Activated T-helper 2 cell treated with anti-CD3 and anti-CD28 coated beads, Interferon-gamma antibody, Interleukin-2, Interleukin-4, amounts not matched to agents 10 μg/mL and 5 μg/mL and 100 μg/mL, durations not matched to agents 14 hours and 24 hours and 36 hours (primary cell): ENCODE measurements around the gene CREB3. TPM values are rescaled to one million over a fixed set of nuclear protein-coding genes. Genes with fewer than 3 reads are reported as not detected.

Experiments
- DNase-seq: peaks from one replicate; pipeline ENCODE4 v3.0.0; 2021; ENCODE audit warnings: low spot score
- H3K27ac Mint-ChIP-seq: one replicate; pipeline ENCODE4 v1.8.0; 2021; ENCODE audit warnings: mixed read lengths
- H3K27me3 Mint-ChIP-seq: one replicate; pipeline ENCODE4 v1.8.0; 2021; ENCODE audit warnings: low read depth, mixed read lengths
- H3K36me3 Mint-ChIP-seq: one replicate; pipeline ENCODE4 v1.8.0; 2021; ENCODE audit warnings: low read depth, mixed read lengths
- H3K4me1 Mint-ChIP-seq: one replicate; pipeline ENCODE4 v1.8.0; 2021; ENCODE audit warnings: low read depth, mixed read lengths
- H3K4me3 Mint-ChIP-seq: one replicate; pipeline ENCODE4 v1.8.0; 2021; ENCODE audit warnings: low read depth, mild to moderate bottlenecking, moderate library complexity, mixed read lengths
- H3K9me3 Mint-ChIP-seq: one replicate; pipeline ENCODE4 v1.8.0; 2021; ENCODE audit warnings: mixed read lengths
- intact Hi-C: fragments of 100-400 bp; cut with micrococcal nuclease; formaldehyde crosslinking; loops from one replicate; pipeline ENCODE4 v1.15.1; 2023
- total RNA-seq: library from RNA; stranded (reverse); gene quantifications from 2 replicates; pipeline ENCODE4 v1.2.3, GENCODE V29; 2022

Gene CREB3
- total RNA-seq, 1 donor from 2014 or later = 34.5 TPM

- Mint-ChIP-seq H3K4me1 (peaks cover 12% of the 10 kb centered on the region), H3K27me3 (no peaks in the 10 kb centered on the region), H3K27ac (peak overlapping the region; percentile 58), H3K4me3 (peak overlapping the region; percentile 79), H3K36me3 (peaks cover under 1% of the 10 kb centered on the region), H3K9me3 (no peaks in the 10 kb centered on the region)
- no peak for DNase-seq
- intact Hi-C loops = loop anchor here (2.0 kb wide), 1 partner anchor 86 kb away; the partner anchor contains the start of gene TESK1
Measured at GRCh38 chr9:35690614-35691333, 41.7 kb upstream of the CREB3 start.

- H3K27ac Mint-ChIP-seq = peak overlapping the region; percentile 28
- H3K9me3 Mint-ChIP-seq = no peaks in the 10 kb centered on the region
- H3K4me3 Mint-ChIP-seq = peak overlapping the region; percentile 79
- intact Hi-C loops = loop anchor here (2.0 kb wide), 1 partner anchor 86 kb away; the partner anchor contains the start of gene TESK1
- no peak for DNase-seq
- no peaks in the 10 kb centered on the region for H3K27me3 Mint-ChIP-seq
- H3K4me1 Mint-ChIP-seq = peaks cover 12% of the 10 kb centered on the region
- peaks cover 4% of the 10 kb centered on the region for H3K36me3 Mint-ChIP-seq
Measured at GRCh38 chr9:35691334-35691650, 41.2 kb upstream of the CREB3 start.

GRCh38 chr9:35691757-35692301 is 40.6 kb upstream of the CREB3 start:
- H3K4me3 Mint-ChIP-seq = peak overlapping the region; percentile 79
- intact Hi-C loops = loop anchor here (2.0 kb wide), 1 partner anchor 87 kb away; the partner anchor contains the start of gene TESK1

GRCh38 chr9:35695943-35696401 is 36.5 kb upstream of the CREB3 start:
- Mint-ChIP-seq H3K4me1 (peaks cover 2% of the 10 kb centered on the region), H3K9me3 (no peaks in the 10 kb centered on the region), H3K36me3 (peaks cover 22% of the 10 kb centered on the region), H3K27me3 (no peaks in the 10 kb centered on the region), H3K4me3 (no peak overlapping the region), H3K27ac (no peak overlapping the region)
- intact Hi-C loops = loop anchor here (2.0 kb wide), 1 partner anchor 49 kb away; no protein-coding TSS in a partner anchor
- no peak for DNase-seq

More at GRCh38 chr9:35691757-35692301, 40.6 kb upstream of the CREB3 start:
- no peak for DNase-seq
- H3K27ac Mint-ChIP-seq = peak overlapping the region; percentile 3
- peaks cover 12% of the 10 kb centered on the region for H3K4me1 Mint-ChIP-seq
- peaks cover 10% of the 10 kb centered on the region for H3K36me3 Mint-ChIP-seq
- no peaks in the 10 kb centered on the region for H3K9me3 Mint-ChIP-seq
- no peaks in the 10 kb centered on the region for H3K27me3 Mint-ChIP-seq

GRCh38 chr9:35696520-35697215 is 35.8 kb upstream of the CREB3 start:
- Mint-ChIP-seq H3K36me3 (peaks cover 22% of the 10 kb centered on the region), H3K27me3 (no peaks in the 10 kb centered on the region), H3K4me1 (peaks cover 2% of the 10 kb centered on the region), H3K9me3 (no peaks in the 10 kb centered on the region), H3K4me3 (no peak overlapping the region), H3K27ac (no peak overlapping the region)
- DNase-seq = peak; percentile 40
- intact Hi-C loops = loop anchor here (2.0 kb wide), 1 partner anchor 50 kb away; no protein-coding TSS in a partner anchor

GRCh38 chr9:35697486-35697885 is 35.0 kb upstream of the CREB3 start:
- intact Hi-C loops = loop anchor here (2.0 kb wide), 1 partner anchor 51 kb away; no protein-coding TSS in a partner anchor
- peaks cover 2% of the 10 kb centered on the region for H3K4me1 Mint-ChIP-seq
- H3K9me3 Mint-ChIP-seq = no peaks in the 10 kb centered on the region
- DNase-seq = no peak
- H3K27ac Mint-ChIP-seq = no peak overlapping the region
- H3K27me3 Mint-ChIP-seq = no peaks in the 10 kb centered on the region
- H3K4me3 Mint-ChIP-seq = no peak overlapping the region
- H3K36me3 Mint-ChIP-seq = peaks cover 23% of the 10 kb centered on the region

GRCh38 chr9:35698231-35698630 is 34.2 kb upstream of the CREB3 start:
- no peaks in the 10 kb centered on the region for H3K9me3 Mint-ChIP-seq
- no peak for DNase-seq
- intact Hi-C loops = no loop called here
- H3K4me3 Mint-ChIP-seq = no peak overlapping the region
- peaks cover 30% of the 10 kb centered on the region for H3K36me3 Mint-ChIP-seq
- H3K4me1 Mint-ChIP-seq = peaks cover 2% of the 10 kb centered on the region
- H3K27me3 Mint-ChIP-seq = no peaks in the 10 kb centered on the region
- H3K27ac Mint-ChIP-seq = no peak overlapping the region

- intact Hi-C loops = no loop called here
- no peaks in the 10 kb centered on the region for H3K9me3 Mint-ChIP-seq
- H3K4me3 Mint-ChIP-seq = no peak overlapping the region
Measured at GRCh38 chr9:35700031-35700430, 32.4 kb upstream of the CREB3 start.

GRCh38 chr9:35700942-35701341 is 31.5 kb upstream of the CREB3 start:
- Mint-ChIP-seq H3K9me3 (no peaks in the 10 kb centered on the region), H3K4me1 (peaks cover 2% of the 10 kb centered on the region), H3K27ac (no peak overlapping the region), H3K4me3 (no peak overlapping the region), H3K27me3 (no peaks in the 10 kb centered on the region), H3K36me3 (peaks cover 51% of the 10 kb centered on the region)
- intact Hi-C loops = no loop called here
- DNase-seq = no peak

More at GRCh38 chr9:35700031-35700430, 32.4 kb upstream of the CREB3 start:
- DNase-seq = no peak
- Mint-ChIP-seq H3K36me3 (peaks cover 47% of the 10 kb centered on the region), H3K27me3 (no peaks in the 10 kb centered on the region), H3K4me1 (peaks cover 2% of the 10 kb centered on the region), H3K27ac (no peak overlapping the region)

- Mint-ChIP-seq H3K36me3 (peaks cover 53% of the 10 kb centered on the region), H3K27me3 (no peaks in the 10 kb centered on the region), H3K9me3 (no peaks in the 10 kb centered on the region), H3K4me1 (no peaks in the 10 kb centered on the region), H3K4me3 (no peak overlapping the region), H3K27ac (no peak overlapping the region)
- intact Hi-C loops = no loop called here
- DNase-seq = no peak
Measured at GRCh38 chr9:35702696-35703095, 29.8 kb upstream of the CREB3 start.

GRCh38 chr9:35703906-35704672 is 28.4 kb upstream of the CREB3 start:
- Mint-ChIP-seq H3K27ac (no peak overlapping the region), H3K27me3 (no peaks in the 10 kb centered on the region), H3K4me3 (no peak overlapping the region), H3K36me3 (peaks cover 63% of the 10 kb centered on the region), H3K4me1 (no peaks in the 10 kb centered on the region), H3K9me3 (no peaks in the 10 kb centered on the region)
- DNase-seq = no peak
- intact Hi-C loops = no loop called here

GRCh38 chr9:35705372-35705771 is 27.1 kb upstream of the CREB3 start:
- intact Hi-C loops = no loop called here
- Mint-ChIP-seq H3K9me3 (no peaks in the 10 kb centered on the region), H3K36me3 (peaks cover 69% of the 10 kb centered on the region), H3K4me3 (no peak overlapping the region), H3K27ac (no peak overlapping the region), H3K27me3 (no peaks in the 10 kb centered on the region), H3K4me1 (no peaks in the 10 kb centered on the region)
- no peak for DNase-seq
